PC-3 (cell line): ENCODE data around the gene IFNLR1. TPM values are rescaled to one million over a fixed set of nuclear protein-coding genes. Genes with fewer than 3 reads are reported as not detected.

Source experiments
- ATAC-seq: fragments of 200-7000 bp; cut with Tn5 transposase; 2 replicates; pipeline ENCODE4 v1.9.1; 2020; ENCODE audit warnings: mild to moderate bottlenecking, moderate library complexity
- BruUV-seq: library from RNA; stranded (reverse); fragments of 400-500 nt; replicated peaks from 2 replicates; lab custom pipeline; 2021; lab: Mats Ljungman, UMichigan
- CTCF ChIA-PET: fragments of 300-600 bp; sonication (Branson Sonifier 250); formaldehyde crosslinking; loops from one replicate; lab custom pipeline; 2022; ENCODE audit warnings: antibody characterized with exemption; lab: Charles Lee
- POLR2A ChIA-PET: fragments of 300-600 bp; sonication (Branson Sonifier 250); formaldehyde crosslinking; loops from one replicate; lab custom pipeline; 2022; ENCODE audit warnings: antibody characterized with exemption; ENCODE audit not compliant: unreplicated experiment; lab: Charles Lee
- DNase-seq: peaks from one replicate; pipeline ENCODE4 v3.0.0-alpha.2; 2015
- H2AFZ ChIP-seq: fragments of 300-600 bp; sonication (generic); 2 replicates; pipeline ENCODE4 v1.6.0; 2016; ENCODE audit warnings: antibody characterized with exemption, low read length
- H3F3A ChIP-seq: fragments of 300-600 bp; sonication (generic); one replicate; pipeline ENCODE4 v1.6.0; 2017; ENCODE audit warnings: antibody characterized with exemption, low read length, control low read depth, mild to moderate bottlenecking; ENCODE audit not compliant: unreplicated experiment
- H3K27ac ChIP-seq: fragments of 300-600 bp; sonication (generic); 2 replicates; pipeline ENCODE4 v1.5.1; 2016; ENCODE audit warnings: mild to moderate bottlenecking, low read length
- H3K27me3 ChIP-seq: fragments of 300-600 bp; sonication (generic); 2 replicates; pipeline ENCODE4 v1.6.1; 2016; ENCODE audit warnings: low read length, mixed read lengths
- H3K36me3 ChIP-seq: fragments of 300-600 bp; sonication (generic); 2 replicates; pipeline ENCODE4 v1.6.1; 2016; ENCODE audit warnings: low read depth, mixed run types, low read length, mixed read lengths
- H3K4me1 ChIP-seq: fragments of 300-600 bp; sonication (generic); 2 replicates; pipeline ENCODE4 v1.5.1; 2016; ENCODE audit warnings: low read length; ENCODE audit not compliant: insufficient read depth
- H3K4me2 ChIP-seq: fragments of 300-600 bp; sonication (generic); 2 replicates; pipeline ENCODE4 v1.6.0; 2016; ENCODE audit warnings: low read length
- H3K4me3 ChIP-seq: fragments of 300-600 bp; sonication (generic); 2 replicates; pipeline ENCODE4 v1.5.1; 2016; ENCODE audit warnings: mild to moderate bottlenecking, low read length, mixed read lengths
- H3K79me2 ChIP-seq: fragments of 300-600 bp; sonication (generic); 2 replicates; pipeline ENCODE4 v1.6.1; 2017; ENCODE audit warnings: low read length, mixed read lengths
- H3K9ac ChIP-seq: fragments of 300-600 bp; sonication (generic); 2 replicates; pipeline ENCODE4 v1.6.0; 2016; ENCODE audit warnings: mild to moderate bottlenecking, low read length
- H3K9me2 ChIP-seq: fragments of 300-600 bp; sonication (generic); replicated peaks from 2 replicates; pipeline ENCODE4 v1.6.1; 2016; ENCODE audit warnings: mixed run types, low read length, mixed read lengths
- H3K9me3 ChIP-seq: fragments of 300-600 bp; sonication (generic); 2 replicates; pipeline ENCODE4 v1.6.1; 2016; ENCODE audit warnings: low read length, mixed read lengths
- H4K20me1 ChIP-seq: fragments of 300-600 bp; sonication (generic); 2 replicates; pipeline ENCODE4 v1.6.1; 2016; ENCODE audit warnings: low read length, mixed read lengths
- EZH2 ChIP-seq: fragments of 300-600 bp; sonication (generic); IDR thresholded peaks from one replicate; pipeline ENCODE4 v1.6.1; 2017; ENCODE audit warnings: antibody characterized with exemption, mild to moderate bottlenecking, low read length; ENCODE audit not compliant: unreplicated experiment
- EZH2phosphoT487 ChIP-seq: fragments of 300-600 bp; sonication (generic); IDR thresholded peaks from 2 replicates; pipeline ENCODE4 v1.6.1; 2018; ENCODE audit warnings: mild to moderate bottlenecking, antibody characterized with exemption, low read length, borderline replicate concordance
- intact Hi-C: fragments of 100-400 bp; cut with micrococcal nuclease; formaldehyde crosslinking; loops from 2 replicates; pipeline ENCODE4 v1.9.0; 2023
- total RNA-seq: library from RNA; depleted of rRNA; stranded (reverse); fragments of >200 nt; gene quantifications from 2 replicates; pipeline ENCODE4 v1.2.3, GENCODE V29; 2014
- TF ChIP-seq, protein P1 (sequence below): fragments of 300-600 bp; sonication (generic); conservative IDR thresholded peaks from 2 replicates; pipeline ENCODE4 v1.5.1; 2017; ENCODE audit warnings: antibody characterized with exemption, low read depth, mild to moderate bottlenecking, low read length

IFNLR1 gene
- total RNA-seq, 1 experiment from 2014 or later: 9.5 TPM

GRCh38 chr1:24226749-24227148, 39.7 kb upstream of the IFNLR1 start:
- no peaks in the 10 kb centered on the region for H3K4me1 ChIP-seq
- intact Hi-C loops: no loop called here
- no peaks in the 10 kb centered on the region for H4K20me1 ChIP-seq
- H3K9ac ChIP-seq: no peak overlapping the region
- no peaks in the 10 kb centered on the region for H3K27me3 ChIP-seq
- H3K9me2 ChIP-seq: no peaks in the 10 kb centered on the region
- no peak overlapping the region for H3K4me3 ChIP-seq
- no peaks in the 10 kb centered on the region for H3K9me3 ChIP-seq
- CTCF ChIA-PET: no interaction called here
- TF ChIP-seq EZH2 (no peak), EZH2phosphoT487 (no peak)
- TF ChIP-seq, protein P1, sequence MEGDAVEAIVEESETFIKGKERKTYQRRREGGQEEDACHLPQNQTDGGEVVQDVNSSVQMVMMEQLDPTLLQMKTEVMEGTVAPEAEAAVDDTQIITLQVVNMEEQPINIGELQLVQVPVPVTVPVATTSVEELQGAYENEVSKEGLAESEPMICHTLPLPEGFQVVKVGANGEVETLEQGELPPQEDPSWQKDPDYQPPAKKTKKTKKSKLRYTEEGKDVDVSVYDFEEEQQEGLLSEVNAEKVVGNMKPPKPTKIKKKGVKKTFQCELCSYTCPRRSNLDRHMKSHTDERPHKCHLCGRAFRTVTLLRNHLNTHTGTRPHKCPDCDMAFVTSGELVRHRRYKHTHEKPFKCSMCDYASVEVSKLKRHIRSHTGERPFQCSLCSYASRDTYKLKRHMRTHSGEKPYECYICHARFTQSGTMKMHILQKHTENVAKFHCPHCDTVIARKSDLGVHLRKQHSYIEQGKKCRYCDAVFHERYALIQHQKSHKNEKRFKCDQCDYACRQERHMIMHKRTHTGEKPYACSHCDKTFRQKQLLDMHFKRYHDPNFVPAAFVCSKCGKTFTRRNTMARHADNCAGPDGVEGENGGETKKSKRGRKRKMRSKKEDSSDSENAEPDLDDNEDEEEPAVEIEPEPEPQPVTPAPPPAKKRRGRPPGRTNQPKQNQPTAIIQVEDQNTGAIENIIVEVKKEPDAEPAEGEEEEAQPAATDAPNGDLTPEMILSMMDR: no peak
- no peaks in the 10 kb centered on the region for H3K79me2 ChIP-seq
- no peak for DNase-seq
- H3F3A ChIP-seq: no peaks in the 10 kb centered on the region
- H3K27ac ChIP-seq: no peak overlapping the region
- no peak overlapping the region for H3K4me2 ChIP-seq
- no peaks in the 10 kb centered on the region for H3K36me3 ChIP-seq
- POLR2A ChIA-PET: no interaction called here
- ATAC-seq: no peak
- no peak overlapping the region for H2AFZ ChIP-seq
- no TSS peak for BruUV-seq

- POLR2A ChIA-PET: no interaction called here
- no peak overlapping the region for H3K4me3 ChIP-seq
- ATAC-seq (no peak), DNase-seq (no peak)
- H3K4me2 ChIP-seq: no peak overlapping the region
- intact Hi-C loops: no loop called here
- TF ChIP-seq, protein P1: no peak
- TF ChIP-seq EZH2 (no peak), EZH2phosphoT487 (no peak)
- no peaks in the 10 kb centered on the region for H3K36me3 ChIP-seq
- BruUV-seq: no TSS peak
- no peaks in the 10 kb centered on the region for H3K79me2 ChIP-seq
- no peaks in the 10 kb centered on the region for H3K9me2 ChIP-seq
- no peak overlapping the region for H2AFZ ChIP-seq
- no peak overlapping the region for H3K27ac ChIP-seq
- no peaks in the 10 kb centered on the region for H3K27me3 ChIP-seq
- CTCF ChIA-PET: no interaction called here
- no peaks in the 10 kb centered on the region for H3K4me1 ChIP-seq
- H4K20me1 ChIP-seq: no peaks in the 10 kb centered on the region
- no peaks in the 10 kb centered on the region for H3F3A ChIP-seq
- H3K9ac ChIP-seq: no peak overlapping the region
- H3K9me3 ChIP-seq: no peaks in the 10 kb centered on the region
Measured at GRCh38 chr1:24224761-24225160, 37.7 kb upstream of the IFNLR1 start.

- Histone ChIP-seq H3K27ac (no peak overlapping the region), H3K9me2 (no peaks in the 10 kb centered on the region), H3K4me3 (no peak overlapping the region), H3K4me1 (no peaks in the 10 kb centered on the region), H3K9ac (no peak overlapping the region), H3F3A (no peaks in the 10 kb centered on the region), H4K20me1 (no peaks in the 10 kb centered on the region), H3K79me2 (no peaks in the 10 kb centered on the region), H3K36me3 (no peaks in the 10 kb centered on the region), H3K9me3 (no peaks in the 10 kb centered on the region), H2AFZ (no peak overlapping the region), H3K27me3 (no peaks in the 10 kb centered on the region), H3K4me2 (no peak overlapping the region)
- intact Hi-C loops: no loop called here
- DNase-seq: no peak
- CTCF ChIA-PET: no interaction called here
- ATAC-seq: no peak
- POLR2A ChIA-PET: no interaction called here
- BruUV-seq: no TSS peak
- TF ChIP-seq EZH2phosphoT487 (no peak), EZH2 (no peak)
- TF ChIP-seq, protein P1: no peak
Measured at GRCh38 chr1:24224086-24224485, 37.0 kb upstream of the IFNLR1 start.
